HG03571 (cell line): ENCODE data around the gene SOST.
A peak's percentile ranks its signal among the peaks of the same experiment; 100 is the strongest.

ENCODE experiments used
- ATAC-seq: cut with Tn5 transposase; IDR thresholded peaks from one replicate; pipeline ENCODE4 v1.9.1; 2021; ENCODE audit not compliant: unreplicated experiment

SOST gene

DNA sequence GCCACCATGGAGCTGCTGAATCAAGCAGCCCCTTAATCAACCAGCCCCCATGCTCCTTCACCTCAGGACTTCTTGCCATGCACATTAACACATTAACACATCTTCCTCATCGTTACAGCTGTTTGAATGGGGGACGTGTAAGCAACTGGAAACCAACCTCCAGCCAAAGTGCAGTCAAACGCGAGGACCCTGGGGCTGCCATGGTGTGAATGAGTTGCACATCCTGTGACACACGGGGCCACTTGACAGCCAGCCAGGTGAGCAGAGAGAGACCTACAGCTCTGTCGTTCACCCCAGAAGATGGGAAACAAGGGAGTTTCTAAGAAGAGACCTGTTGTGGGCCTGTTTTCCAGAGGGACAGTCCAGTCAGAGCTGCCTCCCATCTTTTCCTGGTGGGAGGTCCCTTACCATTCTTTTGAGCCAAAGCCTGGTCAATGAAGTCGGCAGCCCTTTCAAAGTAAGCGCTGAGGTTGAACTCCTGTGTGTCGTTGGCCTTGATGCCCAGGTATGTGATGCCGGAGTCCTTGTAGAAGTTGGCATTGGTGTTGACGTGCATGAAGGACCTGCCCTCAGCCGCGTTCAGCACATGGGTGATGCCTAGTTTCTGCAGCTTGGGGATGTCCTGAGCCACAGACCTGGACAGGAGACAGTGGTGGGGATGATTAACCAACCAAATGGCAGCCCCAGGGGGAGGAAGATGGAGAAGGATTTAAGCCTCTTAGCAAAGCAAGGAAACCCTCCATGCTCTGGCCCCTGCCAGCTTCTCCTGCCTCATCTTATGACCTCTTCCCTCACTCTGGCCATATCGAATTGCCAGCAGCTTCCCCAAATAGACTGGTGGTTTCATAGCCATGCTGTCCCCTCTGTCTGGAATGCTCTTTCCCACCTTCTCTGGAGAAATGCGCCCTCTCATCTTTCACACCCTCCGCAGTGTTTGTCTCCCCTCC is 16.0 kb upstream of the SOST start:
- no peak for ATAC-seq

DNA sequence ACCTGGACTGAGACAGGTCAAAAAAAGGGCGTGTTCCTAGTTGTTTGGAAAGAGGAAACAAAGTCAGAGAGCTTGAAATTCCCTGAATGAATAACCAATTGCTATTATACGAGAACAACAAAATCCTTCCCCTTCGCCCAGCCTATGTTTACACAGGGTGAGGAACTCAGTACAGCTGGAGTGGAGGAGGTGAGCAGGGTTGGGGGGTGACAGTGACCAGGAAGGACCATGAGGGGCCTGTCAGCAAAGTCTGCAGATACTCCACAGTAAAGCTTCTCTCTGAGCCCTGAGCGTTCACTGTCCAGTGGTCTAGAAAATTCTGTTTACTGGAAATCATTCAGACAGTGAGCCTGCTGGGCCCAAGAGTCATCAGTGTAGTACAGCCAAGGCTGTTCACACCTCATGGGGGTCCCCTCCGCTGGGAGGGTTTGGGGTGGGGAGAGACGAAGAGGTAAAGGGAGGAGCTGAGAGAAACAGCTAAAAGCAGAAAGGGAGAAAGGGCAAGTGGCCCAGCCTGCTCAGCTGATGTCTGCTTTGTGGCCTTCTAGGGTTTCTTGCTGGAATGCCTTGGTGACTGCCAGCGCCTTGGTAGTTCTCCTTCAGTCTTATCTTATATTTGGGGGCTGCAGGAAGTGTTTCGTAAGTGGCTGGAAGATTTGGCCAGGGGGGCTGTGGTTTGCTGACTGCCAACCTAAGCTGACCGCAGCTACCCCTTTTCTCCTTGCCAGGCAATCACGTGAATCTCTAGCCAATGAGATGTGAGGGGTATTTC is 14.5 kb upstream of the SOST start:
- no peak for ATAC-seq

- ATAC-seq: no peak
These were observed 12.9 kb upstream of the SOST start for GRCh38 chr17:43771463-43771862.

GRCh38 chr17:43770957-43771356 is 12.4 kb upstream of the SOST start:
- ATAC-seq: no peak

DNA sequence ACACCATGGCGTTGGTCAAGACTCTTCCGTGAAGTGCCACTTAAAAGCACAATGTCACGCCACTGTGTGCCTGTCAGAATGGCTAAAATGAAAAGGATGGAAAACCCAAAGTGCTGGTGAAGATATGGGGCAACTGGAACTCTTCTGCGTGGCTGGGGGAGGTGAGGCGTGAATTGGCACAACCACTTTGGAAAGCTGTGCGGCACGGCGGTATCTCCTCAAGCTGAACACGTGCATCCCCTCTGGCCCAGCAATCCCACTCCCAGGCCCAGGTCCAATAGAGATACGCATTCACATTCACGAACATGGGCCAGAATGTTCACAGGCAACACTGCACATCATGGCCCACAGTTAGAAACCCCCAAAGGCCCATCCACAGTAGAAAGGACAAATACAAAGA is 11.3 kb upstream of the SOST start:
- ATAC-seq: no peak

DNA sequence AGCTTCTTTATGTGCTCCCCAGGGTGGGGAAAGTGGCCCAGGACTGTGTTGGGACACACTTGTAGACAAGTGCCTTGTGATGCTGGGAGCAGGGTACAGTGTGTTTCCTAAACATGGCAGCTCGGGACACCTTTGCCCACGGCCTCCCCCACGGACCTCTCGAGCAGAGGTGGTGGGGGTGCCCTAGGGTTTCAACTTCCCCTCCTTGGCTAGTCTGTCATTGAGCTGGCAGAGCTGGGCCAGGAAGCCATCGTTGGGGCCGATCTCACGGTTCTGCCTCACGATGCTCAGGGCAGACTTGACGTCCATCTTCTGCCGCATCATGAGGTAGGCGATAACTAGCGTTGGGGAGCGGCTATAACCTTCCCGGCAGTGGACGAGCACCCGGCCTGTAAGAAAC is 10.8 kb upstream of the SOST start:
- ATAC-seq: no peak

DNA sequence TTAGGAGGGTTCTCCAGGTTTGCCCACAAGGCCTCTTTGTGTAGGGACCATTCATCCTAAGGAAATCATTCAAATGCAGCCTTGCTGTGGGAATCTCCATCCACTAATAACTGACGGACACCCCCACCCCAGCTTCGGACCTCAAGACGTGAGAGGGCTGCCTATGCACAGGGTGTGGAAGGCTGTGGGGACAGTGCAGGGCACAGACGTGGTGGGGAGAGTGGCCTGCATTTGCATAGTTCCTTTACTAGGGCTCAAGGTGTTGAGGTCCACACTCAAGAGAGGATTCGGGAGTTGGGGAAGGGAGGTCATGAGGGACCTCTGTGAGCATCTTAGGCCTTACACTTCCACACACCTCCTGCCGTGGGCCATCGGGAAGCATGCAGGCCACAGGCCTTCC is 10.4 kb upstream of the SOST start:
- no peak for ATAC-seq

GRCh38 chr17:43768382-43768781 is 9.8 kb upstream of the SOST start:
- ATAC-seq: no peak

DNA sequence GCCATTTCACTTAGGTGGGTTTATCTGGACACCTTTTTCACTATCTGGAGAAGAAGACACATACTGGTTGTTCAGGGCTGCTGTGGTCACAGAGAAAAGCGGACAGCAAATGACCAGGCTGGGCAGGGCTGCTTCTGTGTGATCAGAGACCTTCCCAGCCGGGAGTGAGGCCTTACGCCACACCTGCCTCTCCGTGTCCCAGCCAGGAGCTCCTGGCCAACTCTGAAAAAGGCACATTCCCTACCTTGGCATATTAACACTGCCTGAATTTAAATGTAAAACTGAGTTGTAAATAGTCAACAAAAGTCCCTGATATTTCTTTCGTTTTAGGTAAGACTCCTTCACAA is 9.1 kb upstream of the SOST start:
- no peak for ATAC-seq

DNA sequence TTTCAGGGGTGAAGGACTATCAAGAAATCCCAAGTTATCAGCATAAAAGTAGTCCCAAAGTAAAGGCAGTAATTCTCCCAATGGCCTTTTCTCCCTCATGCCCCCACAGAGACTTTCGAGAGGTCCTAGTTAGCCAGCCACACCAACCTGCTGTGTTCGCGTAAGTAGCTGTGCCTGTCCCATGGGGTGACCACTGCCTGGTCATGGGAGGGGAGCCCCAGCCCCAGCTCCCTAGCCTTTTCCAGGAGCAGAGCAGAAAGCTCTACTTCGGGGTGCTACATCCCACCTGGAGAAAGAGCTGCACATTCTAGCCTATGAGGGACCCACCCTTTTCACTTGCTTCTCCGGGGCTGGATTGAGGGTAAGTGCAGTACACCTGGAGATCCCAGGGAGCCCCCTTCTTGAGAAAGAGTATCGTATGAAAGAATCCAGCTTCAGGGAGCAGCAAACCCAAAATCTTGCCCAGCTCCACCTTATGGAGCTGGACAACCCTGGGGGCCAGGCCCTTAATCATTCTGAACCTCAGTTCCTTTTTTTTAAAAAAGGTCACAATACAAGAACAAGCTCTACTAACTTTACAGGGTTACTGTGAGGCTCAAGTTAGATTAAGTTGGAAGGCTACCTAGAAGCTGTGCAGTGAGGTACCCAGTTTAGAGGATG is 8.6 kb upstream of the SOST start:
- no peak for ATAC-seq

DNA sequence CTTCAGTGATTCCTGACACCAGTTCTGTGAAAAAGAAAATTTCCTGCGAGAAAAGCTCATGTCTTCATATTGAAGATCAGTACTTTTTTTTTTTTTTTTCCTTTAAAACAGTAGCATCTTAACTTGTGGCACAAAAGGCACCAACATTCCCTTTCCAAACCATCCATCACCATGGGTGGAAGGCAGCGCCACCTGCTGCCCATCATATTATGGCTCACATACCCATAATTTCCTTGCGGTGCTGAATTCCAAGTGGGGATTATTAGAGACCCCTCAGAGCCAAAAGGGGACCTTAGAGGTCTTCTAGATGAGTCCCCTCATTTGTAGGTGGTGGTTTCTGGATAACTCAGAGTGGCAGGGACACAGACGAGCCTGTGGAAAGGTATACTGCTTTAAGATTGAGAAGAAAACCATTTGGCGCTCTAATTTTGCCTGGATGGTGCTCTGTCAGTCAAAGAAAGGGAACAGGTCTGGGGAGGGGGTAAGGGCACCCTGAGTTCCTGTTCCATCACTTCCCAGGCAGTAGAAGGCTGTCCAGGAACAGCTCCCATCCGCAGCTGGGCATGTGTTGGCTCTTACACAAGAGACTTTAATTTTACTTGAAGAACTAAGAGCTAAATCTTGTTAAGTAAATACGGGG is 7.9 kb upstream of the SOST start:
- no peak for ATAC-seq

GRCh38 chr17:43760254-43760852 is 1.8 kb upstream of the SOST start:
- ATAC-seq: peak; percentile 57

DNA sequence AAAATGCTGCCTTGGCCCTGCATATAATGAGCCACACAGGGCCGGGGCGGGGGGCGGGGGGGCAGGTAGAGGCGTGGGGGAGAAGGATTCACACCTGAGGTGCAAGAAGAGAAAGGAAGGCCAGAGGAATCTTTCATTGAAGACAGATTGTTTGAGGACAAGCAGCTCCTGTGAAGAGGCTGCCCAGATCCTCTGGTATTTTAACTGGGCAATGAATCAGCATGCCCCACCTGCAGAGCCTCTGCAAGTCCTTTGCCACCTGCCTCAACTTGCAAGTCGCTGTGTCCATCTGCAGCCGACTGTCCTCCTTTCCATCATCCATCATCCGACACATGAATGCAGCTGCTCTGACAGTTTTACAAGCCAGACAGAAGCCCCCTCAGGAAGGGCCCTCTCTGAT is 1.2 kb upstream of the SOST start:
- ATAC-seq: no peak

- ATAC-seq: no peak
These were observed 505 bp downstream of the SOST start for GRCh38 chr17:43758086-43758485.

DNA sequence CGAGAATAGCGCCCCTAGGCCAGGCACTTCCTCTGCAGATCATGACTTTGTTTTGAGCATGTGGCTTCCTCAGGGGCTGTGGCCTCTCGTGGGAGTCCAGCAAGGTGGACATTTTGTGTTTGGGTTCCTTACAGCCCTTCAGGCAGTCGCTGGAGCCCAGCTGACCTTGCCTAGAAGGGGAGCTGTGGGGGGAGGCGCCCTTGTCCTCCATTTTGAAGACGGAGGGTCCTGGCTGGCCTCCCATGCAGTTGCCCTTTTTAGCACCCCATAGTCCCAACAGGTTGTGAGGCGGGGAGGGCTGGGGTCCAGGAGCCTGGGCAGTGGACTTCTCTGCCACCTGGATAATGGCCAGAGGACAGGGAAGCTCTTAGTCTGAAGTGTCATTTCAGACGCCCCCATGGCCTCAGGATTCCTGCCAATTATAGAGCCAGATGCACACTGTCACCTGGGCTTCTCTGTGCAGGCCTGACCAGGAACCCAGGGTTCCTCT is 1.4 kb downstream of the SOST start:
- ATAC-seq: no peak

- ATAC-seq: no peak
These were observed 2.4 kb downstream of the SOST start for GRCh38 chr17:43756201-43756600.

GRCh38 chr17:43755389-43755875 is 3.2 kb downstream of the SOST start:
- no peak for ATAC-seq

GRCh38 chr17:43754947-43755346 is 3.6 kb downstream of the SOST start:
- no peak for ATAC-seq

GRCh38 chr17:43753493-43754129 is 5.0 kb downstream of the SOST start:
- ATAC-seq: no peak

- ATAC-seq: no peak
These were observed 8.4 kb downstream of the SOST start for GRCh38 chr17:43750153-43750552.
